A549 treated with CORT108297 at 1 μM for 4 hours (cell line): ENCODE data around the gene ZNF443. TPM values are rescaled to one million over a fixed set of nuclear protein-coding genes. Genes with fewer than 3 reads are reported as not detected.

Experiments
- total RNA-seq: library from RNA; stranded (reverse); fragments of 200-300 nt; extraction: Qiagen RNA extraction; gene quantifications from 5 replicates; pipeline ENCODE4 v1.2.3, GENCODE V29; 2022

The ZNF443 gene
- 0.80 to 1.1 TPM (median 0.92 TPM) in 5 replicates for total RNA-seq

DNA sequence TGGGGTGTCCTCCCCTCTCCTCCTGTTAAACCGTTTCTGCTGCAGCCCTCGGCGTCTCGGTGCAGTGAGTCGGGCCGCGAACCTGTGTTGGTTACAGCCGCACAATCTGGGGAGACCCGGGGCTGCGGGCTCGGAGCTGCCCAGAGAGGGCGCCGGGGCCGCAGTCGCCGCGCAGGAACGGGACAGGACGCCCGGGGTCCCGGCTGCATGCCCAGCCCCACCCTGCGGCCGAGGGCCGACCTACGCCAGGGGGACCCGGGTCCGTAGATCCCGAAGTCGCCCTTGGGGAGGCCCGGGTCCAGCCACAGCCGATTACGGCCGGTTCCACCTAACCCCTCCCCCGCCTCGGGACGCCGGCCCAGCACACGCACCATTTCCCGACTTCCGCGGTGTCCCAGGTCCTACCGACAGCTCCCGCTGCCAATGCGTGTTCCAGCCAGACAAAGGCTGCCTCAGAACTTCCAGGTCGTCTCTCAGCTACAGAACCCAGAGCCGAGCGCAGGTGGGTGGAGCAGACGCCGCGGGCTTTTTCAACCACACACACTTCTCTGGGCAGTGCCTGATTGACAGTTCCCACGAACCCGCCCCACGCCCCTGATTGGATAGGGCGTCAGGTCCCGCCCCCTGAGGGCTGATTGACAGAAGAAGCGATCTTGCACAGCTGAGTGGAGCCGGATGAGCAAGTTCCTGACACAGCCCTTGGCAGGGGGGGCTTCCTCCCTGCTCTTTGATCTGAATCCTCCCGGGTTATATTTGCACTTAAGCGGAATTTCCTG is at the start of gene ZNF443:
Gene ZNF443 (minus strand): TSS at position 481 of the 776 bp plus-strand sequence. CDS start 107 bp downstream, at position 374.

DNA sequence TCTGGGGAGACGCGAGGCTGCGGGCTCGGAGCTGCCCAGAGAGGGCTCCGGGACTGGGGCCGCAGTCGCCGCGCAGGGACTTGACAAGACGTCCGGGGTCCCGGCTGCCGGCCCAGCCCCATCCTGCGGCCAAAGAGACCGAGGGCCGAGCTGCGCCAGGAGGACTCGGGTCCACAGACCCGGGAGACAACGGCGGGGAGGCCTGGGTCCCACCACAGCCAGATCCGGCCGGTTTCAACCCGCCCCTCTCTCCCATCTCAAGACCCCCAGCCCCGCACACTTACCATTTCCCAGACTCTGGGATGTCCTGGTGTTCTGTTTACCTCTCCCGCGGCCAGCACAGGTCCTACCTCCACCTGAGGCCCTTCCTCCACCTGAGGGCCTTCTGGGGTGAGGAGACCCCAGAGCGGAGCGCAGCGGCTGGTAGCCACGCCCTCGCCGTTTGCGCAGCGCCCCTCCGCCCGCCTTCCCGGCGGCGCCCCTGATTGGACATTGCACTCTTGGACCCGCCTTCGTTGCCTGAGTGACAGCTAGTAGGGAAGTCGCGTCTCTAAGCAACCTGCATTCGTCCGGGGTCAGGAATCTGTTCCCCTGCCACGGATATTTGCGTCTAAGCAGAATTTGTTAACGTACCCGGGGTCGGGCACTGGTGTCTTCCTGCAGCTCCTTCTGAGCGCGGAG is 43.7 kb upstream of the ZNF443 start, which contains the start of gene ZNF709:
Gene ZNF709 (minus strand): TSS at position 446 of the 681 bp plus-strand sequence. CDS start 159 bp downstream, at position 287.

GRCh38 chr19:12400633-12401502 is 40.0 kb downstream of the ZNF443 start, which contains the start of gene ZNF799:
ZNF799 (minus strand) TSS chr19:12401271; CDS start chr19:12401070, 201 bp downstream.

Other genes with a start within 250 kb of the ZNF443 start
- gene ZNF44, start 146.1 kb downstream of the ZNF443 start, total RNA-seq: 0.36 to 1.1 TPM (median 0.61 TPM) in 5 replicates
- gene ZNF563, start 107.4 kb downstream of the ZNF443 start, total RNA-seq: not detected in 5 replicates
- gene ZNF442, start 75.3 kb downstream of the ZNF443 start, total RNA-seq: not detected in 5 replicates
- 1.4 to 2.3 TPM (median 1.6 TPM) in 5 replicates for gene ZNF799, start 39.8 kb downstream of the ZNF443 start, total RNA-seq
- 0.05 TPM in 1 of 5 replicates, not detected in the others for gene ZNF709, start 43.8 kb upstream of the ZNF443 start, total RNA-seq
- gene ZNF564, start 110.5 kb upstream of the ZNF443 start, total RNA-seq: 1.3 to 2.4 TPM (median 1.9 TPM) in 5 replicates
- 0.34 to 0.89 TPM (median 0.70 TPM) in 5 replicates for gene ZNF490, start 169.8 kb upstream of the ZNF443 start, total RNA-seq
- gene ZNF791, start 169.9 kb upstream of the ZNF443 start, total RNA-seq: 4.8 to 5.5 TPM (median 5.3 TPM) in 5 replicates
- gene MAN2B1, start 225.7 kb upstream of the ZNF443 start, total RNA-seq: 15.9 to 21.9 TPM (median 21.4 TPM) in 5 replicates
- gene WDR83, start 225.8 kb upstream of the ZNF443 start, total RNA-seq: 9.3 to 11.8 TPM (median 10.9 TPM) in 5 replicates
- 40.0 to 54.0 TPM (median 49.9 TPM) in 5 replicates for gene DHPS, start 240.9 kb upstream of the ZNF443 start, total RNA-seq
- not detected in 5 replicates for gene GNG14, start 247.0 kb upstream of the ZNF443 start, total RNA-seq